SK-N-SH treated with all-trans-retinoic acid at 6 μM for 48 hours (cell line): Measurements from ENCODE around the gene COA5.

ENCODE experiments used
- ARNTL ChIP-seq: fragments of 450-650 bp; formaldehyde crosslinking; IDR thresholded peaks from 2 replicates; pipeline ENCODE4 v1.5.0; 2020; ENCODE audit warnings: low read depth, mild to moderate bottlenecking, moderate library complexity, borderline replicate concordance
- TOX ChIP-seq: fragments of 250-450 bp; sonication (Bioruptor Pico); IDR thresholded peaks from 2 replicates; pipeline ENCODE4 v1.8.0; 2021; ENCODE audit warnings: mild to moderate bottlenecking, moderate library complexity, borderline replicate concordance
- ZC3H10 ChIP-seq: fragments of 250-450 bp; sonication (Bioruptor Pico); IDR thresholded peaks from 2 replicates; pipeline ENCODE4 v1.5.1; 2021; ENCODE audit warnings: mild to moderate bottlenecking, moderate library complexity
- ZFP30 ChIP-seq: fragments of 450-650 bp; formaldehyde crosslinking; IDR thresholded peaks from 2 replicates; pipeline ENCODE4 v1.5.0; 2022; ENCODE audit warnings: mild to moderate bottlenecking, moderate library complexity
- ZNF70 ChIP-seq: fragments of 450-650 bp; formaldehyde crosslinking; IDR thresholded peaks from 2 replicates; pipeline ENCODE4 v1.5.0; 2020; ENCODE audit warnings: mild to moderate bottlenecking, moderate library complexity
- TF ChIP-seq, protein P1 (sequence below): fragments of 250-450 bp; sonication (Bioruptor Pico); IDR thresholded peaks from 2 replicates; pipeline ENCODE4 v1.8.0; 2021; ENCODE audit warnings: low read depth, mild to moderate bottlenecking, moderate library complexity, borderline replicate concordance
- TF ChIP-seq, protein P2 (sequence below): fragments of 250-450 bp; sonication (Bioruptor Pico); IDR thresholded peaks from 2 replicates; pipeline ENCODE4 v1.5.1; 2021; ENCODE audit warnings: mild to moderate bottlenecking, moderate library complexity

DNA sequence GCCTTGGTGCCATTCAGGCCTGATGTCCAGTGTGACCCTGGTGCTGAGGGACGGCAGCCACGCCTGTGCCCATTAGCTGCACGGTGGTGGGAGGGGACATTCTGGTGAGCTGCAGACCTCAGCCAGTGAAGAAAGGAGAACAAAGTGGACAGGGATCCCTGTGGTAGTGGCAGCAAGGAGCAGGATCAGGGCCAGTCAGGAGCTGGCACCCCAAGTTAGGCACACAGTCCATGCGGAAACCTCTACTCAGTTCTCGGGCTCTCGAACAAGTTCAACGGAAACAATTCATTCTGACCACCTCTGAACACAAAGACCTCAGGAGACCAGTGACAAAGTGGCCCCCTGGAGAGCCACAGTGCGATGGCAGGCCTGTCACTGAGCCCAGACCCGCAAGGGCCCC, 30.1 kb downstream of the COA5 start:
- TF ChIP-seq ZC3H10 (CRISPR knock-in tag) = no peak
- TF ChIP-seq, protein P1, sequence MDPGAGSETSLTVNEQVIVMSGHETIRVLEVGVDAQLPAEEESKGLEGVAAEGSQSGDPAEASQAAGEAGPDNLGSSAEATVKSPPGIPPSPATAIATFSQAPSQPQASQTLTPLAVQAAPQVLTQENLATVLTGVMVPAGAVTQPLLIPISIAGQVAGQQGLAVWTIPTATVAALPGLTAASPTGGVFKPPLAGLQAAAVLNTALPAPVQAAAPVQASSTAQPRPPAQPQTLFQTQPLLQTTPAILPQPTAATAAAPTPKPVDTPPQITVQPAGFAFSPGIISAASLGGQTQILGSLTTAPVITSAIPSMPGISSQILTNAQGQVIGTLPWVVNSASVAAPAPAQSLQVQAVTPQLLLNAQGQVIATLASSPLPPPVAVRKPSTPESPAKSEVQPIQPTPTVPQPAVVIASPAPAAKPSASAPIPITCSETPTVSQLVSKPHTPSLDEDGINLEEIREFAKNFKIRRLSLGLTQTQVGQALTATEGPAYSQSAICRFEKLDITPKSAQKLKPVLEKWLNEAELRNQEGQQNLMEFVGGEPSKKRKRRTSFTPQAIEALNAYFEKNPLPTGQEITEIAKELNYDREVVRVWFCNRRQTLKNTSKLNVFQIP (CRISPR knock-in tag) = no peak
- TF ChIP-seq, protein P2, sequence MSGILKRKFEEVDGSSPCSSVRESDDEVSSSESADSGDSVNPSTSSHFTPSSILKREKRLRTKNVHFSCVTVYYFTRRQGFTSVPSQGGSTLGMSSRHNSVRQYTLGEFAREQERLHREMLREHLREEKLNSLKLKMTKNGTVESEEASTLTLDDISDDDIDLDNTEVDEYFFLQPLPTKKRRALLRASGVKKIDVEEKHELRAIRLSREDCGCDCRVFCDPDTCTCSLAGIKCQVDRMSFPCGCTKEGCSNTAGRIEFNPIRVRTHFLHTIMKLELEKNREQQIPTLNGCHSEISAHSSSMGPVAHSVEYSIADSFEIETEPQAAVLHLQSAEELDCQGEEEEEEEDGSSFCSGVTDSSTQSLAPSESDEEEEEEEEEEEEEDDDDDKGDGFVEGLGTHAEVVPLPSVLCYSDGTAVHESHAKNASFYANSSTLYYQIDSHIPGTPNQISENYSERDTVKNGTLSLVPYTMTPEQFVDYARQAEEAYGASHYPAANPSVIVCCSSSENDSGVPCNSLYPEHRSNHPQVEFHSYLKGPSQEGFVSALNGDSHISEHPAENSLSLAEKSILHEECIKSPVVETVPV (CRISPR knock-in tag) = no peak
- TF ChIP-seq TOX (CRISPR knock-in tag) = no peak
- no peak for TF ChIP-seq ZFP30 (CRISPR knock-in tag)
- TF ChIP-seq ZNF70 (CRISPR knock-in tag) = no peak
- no peak for TF ChIP-seq ARNTL
